ENCODE measurements around the gene KRT36.
A peak's percentile ranks its signal among the peaks of the same experiment; 100 is the strongest.

Gene KRT36

DNA sequence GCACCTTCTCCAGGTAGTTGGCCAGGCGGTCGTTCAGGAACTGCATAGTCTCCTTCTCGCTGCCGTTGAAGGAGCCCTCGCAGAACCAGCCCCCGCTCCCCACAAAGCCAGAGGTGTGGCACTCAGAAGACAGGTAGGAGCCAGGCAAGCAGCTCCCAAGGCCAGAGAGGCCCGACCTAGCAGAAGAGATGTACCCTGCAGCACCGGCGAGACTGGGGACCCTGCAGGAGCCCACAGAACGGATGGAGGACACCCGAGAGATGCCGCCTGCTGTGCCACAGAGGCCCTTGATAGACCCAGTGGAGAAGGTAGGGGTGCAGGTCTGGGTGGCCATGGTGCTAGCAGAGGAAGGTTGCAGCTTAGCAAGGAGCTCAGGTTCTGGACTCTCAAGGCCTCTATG, at the start of gene KRT36:
KRT36 (minus strand) TSS at position 380 of the 400 bp plus-strand sequence; CDS start at position 334, 46 bp downstream.
- no peak for DNase-seq

- DNase-seq: no peak
These were observed 49.4 kb upstream of the KRT36 start for GRCh38 chr17:41539071-41539492.

GRCh38 chr17:41538565-41538991, 48.9 kb upstream of the KRT36 start:
- DNase-seq: no peak

DNA sequence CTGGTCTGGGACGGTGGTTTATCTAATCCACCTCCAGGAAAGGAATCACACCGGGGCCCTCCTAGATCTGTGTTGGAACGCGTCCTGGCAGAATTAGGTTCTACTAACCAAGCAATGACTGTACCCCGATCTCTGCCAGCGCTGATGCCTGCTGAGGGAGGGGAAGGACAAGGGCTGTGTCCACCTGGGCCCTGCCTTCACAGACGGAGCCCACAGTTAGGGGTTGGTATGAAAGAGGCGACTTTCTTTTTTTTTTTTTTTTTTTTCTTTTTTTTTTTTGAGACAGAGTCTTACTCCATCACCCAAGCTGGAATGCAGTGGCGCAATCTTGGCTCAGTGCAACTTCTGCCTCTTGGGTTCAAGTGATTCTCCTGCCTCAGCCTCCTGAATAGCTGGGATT, 48.3 kb upstream of the KRT36 start:
- no peak for DNase-seq

- DNase-seq: no peak
These were observed 47.9 kb upstream of the KRT36 start for GRCh38 chr17:41537614-41537954.

- DNase-seq: no peak
These were observed 47.3 kb upstream of the KRT36 start for GRCh38 chr17:41536741-41537613.

- no peak for DNase-seq
These were observed 46.2 kb upstream of the KRT36 start for GRCh38 chr17:41535764-41536481.

GRCh38 chr17:41534899-41535546, 45.3 kb upstream of the KRT36 start:
- DNase-seq: no peak

DNA sequence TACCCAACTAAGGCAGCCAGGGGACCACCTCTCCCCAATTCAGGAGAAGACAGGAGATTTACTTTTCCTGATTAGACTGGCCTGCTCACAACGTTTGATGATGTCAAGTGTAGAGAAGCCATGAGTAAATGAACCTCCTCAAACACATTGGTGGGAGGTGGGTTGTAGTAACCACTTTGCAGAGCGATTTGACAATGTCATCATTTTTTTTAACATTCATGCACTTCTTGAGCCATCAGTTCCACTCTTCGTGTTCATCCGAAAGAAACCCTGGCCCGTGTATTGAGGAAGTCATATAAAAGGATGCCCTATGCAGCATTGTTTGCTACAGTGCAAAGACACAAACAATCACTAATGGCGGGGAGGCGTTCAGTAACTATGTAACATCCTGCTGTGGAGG, 43.9 kb upstream of the KRT36 start:
- no peak for DNase-seq

DNA sequence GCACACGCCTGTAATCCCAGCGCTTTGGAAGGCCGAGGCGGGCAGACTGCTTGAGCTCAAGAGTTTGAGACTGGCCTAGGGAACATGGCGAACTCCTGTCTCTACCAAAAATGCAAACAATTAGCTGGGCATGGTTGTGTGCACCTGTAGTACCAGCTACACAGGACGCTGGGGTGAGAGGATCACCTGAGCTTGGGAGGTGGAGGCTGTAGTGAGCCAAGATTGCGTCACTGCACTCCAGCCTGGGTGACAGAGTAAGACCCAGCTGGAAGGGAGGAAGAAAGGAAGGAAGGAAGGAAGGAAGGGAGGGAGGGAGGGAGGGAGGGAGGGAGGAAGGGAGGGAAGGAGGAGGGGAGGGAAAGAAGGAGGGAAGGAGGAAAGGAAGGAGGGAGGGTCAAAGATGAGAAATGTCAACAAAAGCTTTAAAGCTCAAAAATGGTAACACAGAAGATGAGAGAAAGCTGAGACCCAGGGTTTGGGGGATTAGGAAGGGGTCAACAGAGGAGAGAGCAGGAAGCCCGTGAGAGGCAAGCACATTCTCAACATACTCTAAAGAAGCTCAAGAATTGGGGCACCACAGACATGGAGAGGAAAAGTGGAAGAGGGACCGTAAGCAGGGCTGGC, 43.3 kb upstream of the KRT36 start:
- peak; percentile 16 for DNase-seq

- no peak for DNase-seq
These were observed 42.3 kb upstream of the KRT36 start for GRCh38 chr17:41531993-41532392.

- DNase-seq: no peak
These were observed 40.6 kb upstream of the KRT36 start for GRCh38 chr17:41530062-41531048.

GRCh38 chr17:41529491-41529915, 39.8 kb upstream of the KRT36 start:
- no peak for DNase-seq

GRCh38 chr17:41528959-41529353, 39.2 kb upstream of the KRT36 start:
- DNase-seq: peak; percentile 21

GRCh38 chr17:41527063-41528023, 37.6 kb upstream of the KRT36 start:
- no peak for DNase-seq

GRCh38 chr17:41524261-41524660, 34.6 kb upstream of the KRT36 start:
- DNase-seq: no peak

DNA sequence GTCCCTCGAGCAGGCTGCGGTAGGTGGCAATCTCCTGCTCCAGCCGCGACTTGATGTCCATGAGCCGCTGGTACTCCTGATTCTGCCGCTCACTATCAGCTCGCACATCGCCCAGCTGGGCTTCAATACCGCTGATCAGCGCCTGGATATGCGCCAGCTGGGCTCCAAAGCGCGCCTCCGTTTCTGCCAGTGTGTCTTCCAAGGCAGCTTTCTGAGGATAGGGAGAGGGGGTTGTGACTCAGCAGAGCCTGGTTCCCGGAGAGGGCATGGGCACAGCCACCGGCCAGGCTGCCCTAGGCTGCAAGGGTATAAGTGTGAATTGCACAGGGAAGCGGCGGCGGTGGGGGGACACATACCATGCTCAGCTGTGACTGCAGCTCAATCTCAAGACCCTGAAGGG, 34.1 kb upstream of the KRT36 start:
- DNase-seq: no peak

DNA sequence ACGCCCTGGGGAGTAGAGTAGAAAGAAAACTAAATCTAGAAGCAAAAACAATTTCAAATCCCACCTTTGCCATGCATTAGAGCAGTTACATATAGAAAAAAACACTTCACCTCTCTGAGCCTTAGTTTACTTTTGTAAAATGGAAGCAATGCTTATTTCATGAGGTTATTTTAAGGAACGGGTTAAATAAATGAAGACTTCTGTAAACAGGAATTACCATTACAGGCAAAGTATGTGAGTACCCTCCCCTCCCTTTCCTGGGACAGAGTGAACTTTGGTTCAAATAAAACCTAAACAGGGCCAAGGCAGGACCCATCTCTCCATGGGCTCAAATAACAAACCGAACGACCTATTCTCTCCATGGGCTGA, 33.5 kb upstream of the KRT36 start:
- no peak for DNase-seq

- DNase-seq: no peak
These were observed 32.9 kb upstream of the KRT36 start for GRCh38 chr17:41522301-41523224.

All from DMS79 treated with DMSO at 0.1 percent for 48 hours (cell line).